SK-N-SH (cell line): Measurements from ENCODE around the gene HDAC4. TPM values are rescaled to one million over a fixed set of nuclear protein-coding genes. Genes with fewer than 3 reads are reported as not detected.

Experiments used
- CTCF ChIA-PET: fragments of 300-600, 350-600 bp; formaldehyde crosslinking; extraction: SDS; loops from one replicate; lab custom pipeline; 2021; lab: Yijun Ruan, JAX
- POLR2A ChIA-PET: fragments of 350-600 bp; sonication (Branson Sonifier 250); formaldehyde crosslinking; extraction: SDS; loops from one replicate; lab custom pipeline; 2020; ENCODE audit warnings: antibody characterized with exemption, inconsistent platforms; lab: Yijun Ruan, JAX
- DNase-seq: peaks from one replicate; pipeline ENCODE4 v3.0.0; 2012
- H2AFZ ChIP-seq: fragments of 200-600 bp; sonication (generic); 2 replicates; pipeline ENCODE4 v1.8.1; 2016; ENCODE audit warnings: antibody characterized with exemption, mild to moderate bottlenecking, low read depth
- H3F3A ChIP-seq: fragments of 200-600 bp; sonication (generic); replicated peaks from 2 replicates; pipeline ENCODE3; 2016; ENCODE audit warnings: antibody characterized with exemption, mild to moderate bottlenecking; ENCODE audit not compliant: insufficient read depth
- H3K27ac ChIP-seq, 2 experiments: fragments of 200-500 bp in 1 of 2; fragments of 200-600 bp in 1 of 2; sonication (Bioruptor generic) in 1 of 2; sonication (generic), shearing (Covaris generic) in 1 of 2; 2 replicates each; pipeline versions ENCODE4 v1.5.1 to v1.6.1; 2014 to 2016; ENCODE audit warnings: low read depth in 2 of 2, inconsistent platforms in 1 of 2, low read length in 1 of 2, mild to moderate bottlenecking in 1 of 2, mixed read lengths in 1 of 2
- H3K27me3 ChIP-seq: fragments of 200-600 bp; sonication (generic), shearing (Covaris generic); 2 replicates; pipeline ENCODE4 v1.6.1; 2016; ENCODE audit warnings: mixed run types; ENCODE audit not compliant: insufficient read depth
- H3K36me3 ChIP-seq, 2 experiments: fragments of 200-500 bp in 1 of 2; fragments of 200-600 bp in 1 of 2; sonication (Bioruptor generic) in 1 of 2; sonication (generic) in 1 of 2; replicated peaks in 1 of 2; 2 replicates each; pipeline versions ENCODE3 to v1.5.1; 2014 to 2016; ENCODE audit warnings: low read length in 1 of 2, mild to moderate bottlenecking in 1 of 2; ENCODE audit not compliant: insufficient read depth in 2 of 2, control insufficient read depth in 1 of 2
- H3K4me1 ChIP-seq, 2 experiments: fragments of 200-500 bp in 1 of 2; fragments of 200-600 bp in 1 of 2; sonication (Bioruptor generic) in 1 of 2; sonication (generic), shearing (Covaris generic) in 1 of 2; 2 replicates each; pipeline versions ENCODE4 v1.5.1 to v1.6.1; 2014 to 2016; ENCODE audit warnings: low read depth in 1 of 2, low read length in 1 of 2, mixed run types in 1 of 2; ENCODE audit not compliant: insufficient read depth in 2 of 2, control insufficient read depth in 1 of 2
- H3K4me2 ChIP-seq: fragments of 200-600 bp; sonication (generic), shearing (Covaris generic); 2 replicates; pipeline ENCODE4 v1.6.1; 2017; ENCODE audit warnings: mixed run types
- H3K4me3 ChIP-seq, 2 experiments: fragments of 200-500 bp in 1 of 2; fragments of 200-600 bp in 1 of 2; sonication (Bioruptor generic) in 1 of 2; sonication (generic), shearing (Covaris generic) in 1 of 2; 2 replicates each; pipeline versions ENCODE4 v1.5.1 to v1.8.1; 2014 to 2016; ENCODE audit warnings: low read depth in 2 of 2, inconsistent platforms in 1 of 2, low read length in 1 of 2, mild to moderate bottlenecking in 1 of 2, mixed read lengths in 1 of 2, moderate library complexity in 1 of 2
- H3K79me2 ChIP-seq: fragments of 200-600 bp; sonication (generic); 2 replicates; pipeline ENCODE4 v1.8.1; 2017; ENCODE audit warnings: mild to moderate bottlenecking; ENCODE audit not compliant: insufficient read depth
- H3K9ac ChIP-seq: fragments of 200-600 bp; sonication (generic); 2 replicates; pipeline ENCODE4 v1.6.1; 2017; ENCODE audit warnings: mixed run types
- H3K9me2 ChIP-seq: fragments of 200-600 bp; sonication (generic); 2 replicates; pipeline ENCODE4 v1.6.1; 2017; ENCODE audit warnings: mixed run types
- H3K9me3 ChIP-seq: fragments of 200-600 bp; sonication (generic); 2 replicates; pipeline ENCODE4 v1.6.1; 2017; ENCODE audit warnings: mixed run types, mild to moderate bottlenecking, moderate library complexity
- H4K20me1 ChIP-seq: fragments of 200-600 bp; sonication (generic); 2 replicates; pipeline ENCODE4 v1.6.1; 2017; ENCODE audit warnings: mild to moderate bottlenecking, mixed run types; ENCODE audit not compliant: insufficient read depth
- ELF1 ChIP-seq: IDR thresholded peaks from 2 replicates; pipeline ENCODE4 v1.4.0; 2012
- FOSL2 ChIP-seq: IDR thresholded peaks from 2 replicates; pipeline ENCODE4 v1.4.0; 2012; ENCODE audit warnings: low read depth, mild to moderate bottlenecking, moderate library complexity, borderline replicate concordance
- FOXJ3 ChIP-seq: sonication (generic); formaldehyde crosslinking; IDR thresholded peaks from 2 replicates; pipeline ENCODE4 v1.5.1; 2020; ENCODE audit warnings: mild to moderate bottlenecking, missing genetic modification reagents
- FOXM1 ChIP-seq: IDR thresholded peaks from 2 replicates; pipeline ENCODE4 v1.4.0; 2012; ENCODE audit warnings: low read depth, mild to moderate bottlenecking
- GABPA ChIP-seq: IDR thresholded peaks from 2 replicates; pipeline ENCODE4 v1.4.0; 2012; ENCODE audit warnings: low read depth, mild to moderate bottlenecking
- JUND ChIP-seq: IDR thresholded peaks from 2 replicates; pipeline ENCODE4 v1.4.0; 2012
- MEF2A ChIP-seq: IDR thresholded peaks from 2 replicates; pipeline ENCODE4 v1.4.0; 2012; ENCODE audit warnings: low read depth, borderline replicate concordance
- NFIC ChIP-seq: IDR thresholded peaks from 2 replicates; pipeline ENCODE4 v1.4.0; 2012; ENCODE audit warnings: borderline replicate concordance
- POLR2AphosphoS5 ChIP-seq: IDR thresholded peaks from 2 replicates; pipeline ENCODE4 v1.6.1; 2012; ENCODE audit warnings: low read depth, low read length
- RCOR1 ChIP-seq: fragments of 150-350 bp; IDR thresholded peaks from 2 replicates; pipeline ENCODE4 v1.6.1; 2017; ENCODE audit warnings: antibody characterized with exemption, low read length
- RFX5 ChIP-seq: IDR thresholded peaks from 2 replicates; pipeline ENCODE4 v1.6.1; 2012; ENCODE audit warnings: mild to moderate bottlenecking, improper control_type of control experiment, low read length
- RXRA ChIP-seq: IDR thresholded peaks from 2 replicates; pipeline ENCODE4 v1.4.0; 2012; ENCODE audit warnings: low read depth, mild to moderate bottlenecking, borderline replicate concordance
- SIN3A ChIP-seq: IDR thresholded peaks from 2 replicates; pipeline ENCODE4 v1.6.1; 2012; ENCODE audit warnings: low read depth, mild to moderate bottlenecking, low read length, moderate library complexity, borderline replicate concordance
- TAF1 ChIP-seq: IDR thresholded peaks from 2 replicates; pipeline ENCODE4 v1.6.1; 2012; ENCODE audit warnings: low read depth, mild to moderate bottlenecking, low read length, moderate library complexity, borderline replicate concordance
- TCF12 ChIP-seq: IDR thresholded peaks from 2 replicates; pipeline ENCODE4 v1.4.0; 2012
- WGBS: methylation state at CpG from one replicate; pipeline ENCODE4 v1.1.6; 2017; ENCODE audit warnings: low lambda C conversion rate; 5-methylcytosine and 5-hydroxymethylcytosine counted together
- polyA plus RNA-seq, 3 experiments: library from polyadenylated mRNA; depleted of rRNA; stranded (reverse); fragments of >200 nt; gene quantifications; 2 replicates each; pipeline ENCODE4 v1.2.3, GENCODE V29; 2012
- TF ChIP-seq, protein P1 (sequence below): fragments of 150-350 bp; IDR thresholded peaks from 2 replicates; pipeline ENCODE4 v1.6.1; 2017; ENCODE audit warnings: antibody characterized with exemption, low read length, low read depth, borderline replicate concordance
- TF ChIP-seq, protein P2 (sequence below): IDR thresholded peaks from 2 replicates; pipeline ENCODE4 v1.4.0; 2012; ENCODE audit warnings: low read depth
- TF ChIP-seq, protein P3 (sequence below): IDR thresholded peaks from 2 replicates; pipeline ENCODE4; 2012
- TF ChIP-seq, protein P4 (sequence below): fragments of 200-600 bp; sonication (generic); IDR thresholded peaks from 2 replicates; pipeline ENCODE4 v1.6.1; 2017; ENCODE audit warnings: antibody characterized with exemption, mild to moderate bottlenecking, moderate library complexity
- TF ChIP-seq, protein P5 (sequence below): IDR thresholded peaks from 2 replicates; pipeline ENCODE4 v1.4.0; 2012; ENCODE audit warnings: low read depth, borderline replicate concordance
- TF ChIP-seq, protein P6 (sequence below): IDR thresholded peaks from 2 replicates; pipeline ENCODE4 v1.4.0; 2012; ENCODE audit warnings: low read depth, borderline replicate concordance

The HDAC4 gene
- polyA plus RNA-seq, 1 of the 3 experiments (the other 2 are of a cell fraction), result 5.5 TPM

DNA sequence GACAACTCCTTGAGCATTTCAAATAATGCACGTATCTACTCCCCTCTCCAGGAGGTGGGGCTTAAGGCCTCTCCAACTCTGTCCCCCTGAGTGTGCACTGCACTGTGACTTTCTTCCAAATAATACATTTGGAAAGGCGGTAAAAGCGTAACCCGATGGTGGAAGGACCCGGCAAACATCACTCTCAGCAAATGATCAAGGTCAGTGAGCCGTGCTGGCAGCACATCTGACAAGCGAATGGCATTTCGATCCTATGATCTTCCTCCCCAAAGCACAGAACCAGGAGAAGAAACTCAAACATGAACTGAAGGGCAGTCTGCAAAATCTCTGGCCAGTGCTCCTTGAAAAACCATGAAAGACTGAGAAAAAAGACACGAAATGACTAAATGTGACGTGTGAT lies 344.2 kb downstream of the HDAC4 start:
- Histone ChIP-seq H4K20me1 (no peaks in the 10 kb centered on the region), H2AFZ (no peak overlapping the region), H3K27ac (no peak overlapping the region), H3F3A (no peaks in the 10 kb centered on the region), H3K9me3 (0 out of 2 replicates have a peak, but pooled peaks cover 4% of the 10 kb centered on the region), H3K27me3 (no peaks in the 10 kb centered on the region), H3K36me3 (peaks cover 0 to 14% of the 10 kb centered on the region in 2 experiments), H3K4me2 (no peak overlapping the region), H3K4me3 (no peak overlapping the region), H3K9me2 (no peaks in the 10 kb centered on the region), H3K9ac (no peak overlapping the region), H3K4me1 (peaks cover 0 to 5% of the 10 kb centered on the region in 2 experiments; a peak in 1 of 4 replicates), H3K79me2 (no peaks in the 10 kb centered on the region)
- 93% methylated on average over 10 of the region's 10 CpGs for WGBS
- no peak for TF ChIP-seq TCF12
- no peak for TF ChIP-seq FOXM1
- no peak for TF ChIP-seq FOXJ3 (CRISPR knock-in tag)
- TF ChIP-seq, protein P1, sequence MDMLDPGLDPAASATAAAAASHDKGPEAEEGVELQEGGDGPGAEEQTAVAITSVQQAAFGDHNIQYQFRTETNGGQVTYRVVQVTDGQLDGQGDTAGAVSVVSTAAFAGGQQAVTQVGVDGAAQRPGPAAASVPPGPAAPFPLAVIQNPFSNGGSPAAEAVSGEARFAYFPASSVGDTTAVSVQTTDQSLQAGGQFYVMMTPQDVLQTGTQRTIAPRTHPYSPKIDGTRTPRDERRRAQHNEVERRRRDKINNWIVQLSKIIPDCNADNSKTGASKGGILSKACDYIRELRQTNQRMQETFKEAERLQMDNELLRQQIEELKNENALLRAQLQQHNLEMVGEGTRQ, result no peak
- POLR2A ChIA-PET, result no interaction called here
- CTCF ChIA-PET, result no interaction called here
- no peak for DNase-seq

DNA sequence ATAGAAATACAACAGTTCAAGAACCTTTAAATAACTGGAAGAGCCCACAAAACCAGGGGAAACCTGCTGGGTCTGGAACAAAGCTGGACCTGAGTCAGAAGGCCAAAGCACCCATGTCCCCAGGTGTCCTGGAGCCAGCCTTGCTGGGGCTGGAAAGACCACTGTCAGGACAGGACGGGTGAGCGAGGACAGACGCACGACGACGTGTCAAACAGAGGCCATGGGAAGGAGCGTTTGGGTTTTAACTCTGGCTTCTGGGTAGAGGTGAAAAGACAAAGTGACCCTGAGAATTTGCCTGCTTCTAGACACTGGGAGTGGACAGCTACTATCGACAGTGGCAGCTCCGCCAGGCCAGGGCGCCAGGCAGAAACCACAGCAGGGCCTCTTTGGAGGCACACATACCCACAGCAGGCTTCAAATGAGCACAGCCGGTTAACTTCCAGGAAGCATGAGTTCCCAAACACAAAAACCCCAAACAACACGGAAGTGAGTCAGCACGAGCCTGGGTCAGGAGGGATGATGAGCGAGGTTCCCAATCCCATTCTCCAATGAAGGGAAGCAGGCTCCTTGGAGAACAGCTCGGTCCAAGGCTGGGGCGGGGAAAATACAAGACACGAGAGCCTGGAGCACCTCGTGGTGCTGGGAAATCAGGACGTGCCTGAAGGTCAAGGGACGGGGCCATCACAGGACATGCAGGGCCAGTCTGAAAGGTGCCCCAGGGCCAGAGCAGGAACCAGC lies 344.9 kb downstream of the HDAC4 start:
- Histone ChIP-seq H3K27me3 (no peaks in the 10 kb centered on the region), H4K20me1 (no peaks in the 10 kb centered on the region), H3K9me3 (0 out of 2 replicates have a peak, but pooled peaks cover 4% of the 10 kb centered on the region), H3K4me3 (no peak overlapping the region), H3K9ac (no peak overlapping the region), H3K9me2 (no peaks in the 10 kb centered on the region), H3K4me2 (no peak overlapping the region), H3F3A (no peaks in the 10 kb centered on the region), H3K36me3 (peaks cover 0 to 14% of the 10 kb centered on the region in 2 experiments), H3K79me2 (no peaks in the 10 kb centered on the region), H3K4me1 (no peaks in the 10 kb centered on the region), H3K27ac (no peak overlapping the region), H2AFZ (no peak overlapping the region)
- ChIA-PET POLR2A (no interaction called here), CTCF (interaction anchor here (1.5 kb wide), 1 partner anchor 20 kb away, joined by 4 read pairs; no protein-coding TSS in a partner anchor)
- no peak for DNase-seq
- 94% methylated on average over 18 of the region's 20 CpGs for WGBS
- TF ChIP-seq ELF1, result no peak
- TF ChIP-seq, protein P2, sequence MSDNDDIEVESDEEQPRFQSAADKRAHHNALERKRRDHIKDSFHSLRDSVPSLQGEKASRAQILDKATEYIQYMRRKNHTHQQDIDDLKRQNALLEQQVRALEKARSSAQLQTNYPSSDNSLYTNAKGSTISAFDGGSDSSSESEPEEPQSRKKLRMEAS, result no peak
- TF ChIP-seq JUND, result no peak
- TF ChIP-seq, protein P3, sequence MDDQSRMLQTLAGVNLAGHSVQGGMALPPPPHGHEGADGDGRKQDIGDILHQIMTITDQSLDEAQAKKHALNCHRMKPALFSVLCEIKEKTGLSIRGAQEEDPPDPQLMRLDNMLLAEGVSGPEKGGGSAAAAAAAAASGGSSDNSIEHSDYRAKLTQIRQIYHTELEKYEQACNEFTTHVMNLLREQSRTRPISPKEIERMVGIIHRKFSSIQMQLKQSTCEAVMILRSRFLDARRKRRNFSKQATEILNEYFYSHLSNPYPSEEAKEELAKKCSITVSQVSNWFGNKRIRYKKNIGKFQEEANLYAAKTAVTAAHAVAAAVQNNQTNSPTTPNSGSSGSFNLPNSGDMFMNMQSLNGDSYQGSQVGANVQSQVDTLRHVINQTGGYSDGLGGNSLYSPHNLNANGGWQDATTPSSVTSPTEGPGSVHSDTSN, result no peak
- TF ChIP-seq SIN3A, result no peak
- TF ChIP-seq GABPA, result no peak
- no peak for TF ChIP-seq POLR2AphosphoS5
- no peak for TF ChIP-seq FOSL2
- TF ChIP-seq FOXJ3 (CRISPR knock-in tag), result no peak
- TF ChIP-seq MEF2A, result no peak
- no peak for TF ChIP-seq TAF1
- TF ChIP-seq, protein P4, sequence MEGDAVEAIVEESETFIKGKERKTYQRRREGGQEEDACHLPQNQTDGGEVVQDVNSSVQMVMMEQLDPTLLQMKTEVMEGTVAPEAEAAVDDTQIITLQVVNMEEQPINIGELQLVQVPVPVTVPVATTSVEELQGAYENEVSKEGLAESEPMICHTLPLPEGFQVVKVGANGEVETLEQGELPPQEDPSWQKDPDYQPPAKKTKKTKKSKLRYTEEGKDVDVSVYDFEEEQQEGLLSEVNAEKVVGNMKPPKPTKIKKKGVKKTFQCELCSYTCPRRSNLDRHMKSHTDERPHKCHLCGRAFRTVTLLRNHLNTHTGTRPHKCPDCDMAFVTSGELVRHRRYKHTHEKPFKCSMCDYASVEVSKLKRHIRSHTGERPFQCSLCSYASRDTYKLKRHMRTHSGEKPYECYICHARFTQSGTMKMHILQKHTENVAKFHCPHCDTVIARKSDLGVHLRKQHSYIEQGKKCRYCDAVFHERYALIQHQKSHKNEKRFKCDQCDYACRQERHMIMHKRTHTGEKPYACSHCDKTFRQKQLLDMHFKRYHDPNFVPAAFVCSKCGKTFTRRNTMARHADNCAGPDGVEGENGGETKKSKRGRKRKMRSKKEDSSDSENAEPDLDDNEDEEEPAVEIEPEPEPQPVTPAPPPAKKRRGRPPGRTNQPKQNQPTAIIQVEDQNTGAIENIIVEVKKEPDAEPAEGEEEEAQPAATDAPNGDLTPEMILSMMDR, result no peak
- TF ChIP-seq RXRA, result no peak
- TF ChIP-seq, protein P5, sequence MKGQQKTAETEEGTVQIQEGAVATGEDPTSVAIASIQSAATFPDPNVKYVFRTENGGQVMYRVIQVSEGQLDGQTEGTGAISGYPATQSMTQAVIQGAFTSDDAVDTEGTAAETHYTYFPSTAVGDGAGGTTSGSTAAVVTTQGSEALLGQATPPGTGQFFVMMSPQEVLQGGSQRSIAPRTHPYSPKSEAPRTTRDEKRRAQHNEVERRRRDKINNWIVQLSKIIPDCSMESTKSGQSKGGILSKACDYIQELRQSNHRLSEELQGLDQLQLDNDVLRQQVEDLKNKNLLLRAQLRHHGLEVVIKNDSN, result no peak
- no peak for TF ChIP-seq TCF12
- TF ChIP-seq, protein P6, sequence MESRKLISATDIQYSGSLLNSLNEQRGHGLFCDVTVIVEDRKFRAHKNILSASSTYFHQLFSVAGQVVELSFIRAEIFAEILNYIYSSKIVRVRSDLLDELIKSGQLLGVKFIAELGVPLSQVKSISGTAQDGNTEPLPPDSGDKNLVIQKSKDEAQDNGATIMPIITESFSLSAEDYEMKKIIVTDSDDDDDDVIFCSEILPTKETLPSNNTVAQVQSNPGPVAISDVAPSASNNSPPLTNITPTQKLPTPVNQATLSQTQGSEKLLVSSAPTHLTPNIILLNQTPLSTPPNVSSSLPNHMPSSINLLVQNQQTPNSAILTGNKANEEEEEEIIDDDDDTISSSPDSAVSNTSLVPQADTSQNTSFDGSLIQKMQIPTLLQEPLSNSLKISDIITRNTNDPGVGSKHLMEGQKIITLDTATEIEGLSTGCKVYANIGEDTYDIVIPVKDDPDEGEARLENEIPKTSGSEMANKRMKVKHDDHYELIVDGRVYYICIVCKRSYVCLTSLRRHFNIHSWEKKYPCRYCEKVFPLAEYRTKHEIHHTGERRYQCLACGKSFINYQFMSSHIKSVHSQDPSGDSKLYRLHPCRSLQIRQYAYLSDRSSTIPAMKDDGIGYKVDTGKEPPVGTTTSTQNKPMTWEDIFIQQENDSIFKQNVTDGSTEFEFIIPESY, result no peak
- TF ChIP-seq NFIC, result no peak
- TF ChIP-seq RCOR1, result no peak
- TF ChIP-seq RFX5, result no peak
